ENCODE data around the gene VPS8. TPM values are rescaled to one million over a fixed set of nuclear protein-coding genes. Genes with fewer than 3 reads are reported as not detected.

VPS8 gene
- total RNA-seq, 1 experiment from 2014 or later: 39.7 TPM

DNA sequence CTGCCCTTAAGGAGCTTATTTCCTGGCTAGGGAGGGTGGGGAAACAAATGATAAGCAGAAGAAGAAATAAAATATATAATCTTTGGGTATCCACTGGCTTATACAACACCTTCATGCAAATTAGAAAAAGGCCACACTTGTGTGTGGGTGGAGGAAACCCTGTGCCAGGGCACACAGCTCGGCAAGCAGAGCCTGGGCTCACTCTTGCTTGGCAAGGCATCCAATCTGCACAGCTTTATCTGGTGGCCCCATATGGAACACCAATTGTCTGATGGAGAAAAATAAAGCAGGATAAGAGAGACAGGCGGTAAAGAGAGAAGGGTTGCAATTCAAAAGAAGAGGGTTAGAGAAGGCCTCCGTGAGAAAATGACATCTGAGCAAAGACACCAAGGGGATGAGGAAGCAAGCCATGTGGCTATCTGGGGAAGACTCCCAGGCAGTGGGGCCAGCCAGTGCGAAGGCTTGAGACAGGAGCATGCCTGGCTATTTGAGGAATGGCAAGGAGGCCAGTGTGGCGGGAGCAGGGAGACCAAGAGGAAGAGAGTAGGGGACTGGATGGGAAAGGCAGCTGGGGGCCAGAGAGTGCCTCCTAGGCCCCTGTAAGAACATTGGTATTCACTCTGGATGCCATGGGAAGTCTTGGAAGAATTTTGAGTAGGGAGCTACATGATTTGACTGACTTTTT lies 22.5 kb upstream of the VPS8 start:
- H2BK12ac ChIP-seq (ENCODE audit: insufficient read length, low read depth, low read length): no peak overlapping the region
- no peak overlapping the region for H3K14ac ChIP-seq (ENCODE audit: insufficient read depth, low read length)
- H3K9me3 ChIP-seq (ENCODE audit: control insufficient read depth, low read depth, low read length): no peaks in the 10 kb centered on the region
- no peak overlapping the region for H2BK15ac ChIP-seq (ENCODE audit: low read depth, low read length)
- no peak overlapping the region for H3K18ac ChIP-seq (ENCODE audit: insufficient read length, low read depth, low read length)
- H2AK5ac ChIP-seq (ENCODE audit: insufficient read length, low read length): no peak overlapping the region
- no peak overlapping the region for H3K9ac ChIP-seq (ENCODE audit: extremely low read depth, insufficient read length, low read length)
- H3K27me3 Mint-ChIP-seq (ENCODE audit: low read depth): peaks cover 16% of the 10 kb centered on the region
- H3K79me1 ChIP-seq (ENCODE audit: insufficient read depth, low read depth, low read length, poor library complexity, severe bottlenecking): no peaks in the 10 kb centered on the region
- H2BK5ac ChIP-seq (ENCODE audit: insufficient read length, low read length): no peak overlapping the region
- H3K79me2 ChIP-seq (ENCODE audit: insufficient read depth, low read length): no peaks in the 10 kb centered on the region
- no peaks in the 10 kb centered on the region; a peak in 1 of 7 replicates for H3K36me3 Mint-ChIP-seq (ENCODE audit: insufficient read depth in 1 of 3, low read depth in 3 of 3)
- no CpG with 5 or more reads among the region's 5 CpGs for WGBS (ENCODE audit: extremely low coverage, insufficient read length, low lambda C conversion rate)
- no peak overlapping the region for H2BK120ac ChIP-seq (ENCODE audit: low read depth, low read length, poor library complexity, severe bottlenecking)
- no peak overlapping the region for H2BK20ac ChIP-seq (ENCODE audit: low read depth, low read length, poor library complexity, severe bottlenecking)
- TF ChIP-seq, protein P1, sequence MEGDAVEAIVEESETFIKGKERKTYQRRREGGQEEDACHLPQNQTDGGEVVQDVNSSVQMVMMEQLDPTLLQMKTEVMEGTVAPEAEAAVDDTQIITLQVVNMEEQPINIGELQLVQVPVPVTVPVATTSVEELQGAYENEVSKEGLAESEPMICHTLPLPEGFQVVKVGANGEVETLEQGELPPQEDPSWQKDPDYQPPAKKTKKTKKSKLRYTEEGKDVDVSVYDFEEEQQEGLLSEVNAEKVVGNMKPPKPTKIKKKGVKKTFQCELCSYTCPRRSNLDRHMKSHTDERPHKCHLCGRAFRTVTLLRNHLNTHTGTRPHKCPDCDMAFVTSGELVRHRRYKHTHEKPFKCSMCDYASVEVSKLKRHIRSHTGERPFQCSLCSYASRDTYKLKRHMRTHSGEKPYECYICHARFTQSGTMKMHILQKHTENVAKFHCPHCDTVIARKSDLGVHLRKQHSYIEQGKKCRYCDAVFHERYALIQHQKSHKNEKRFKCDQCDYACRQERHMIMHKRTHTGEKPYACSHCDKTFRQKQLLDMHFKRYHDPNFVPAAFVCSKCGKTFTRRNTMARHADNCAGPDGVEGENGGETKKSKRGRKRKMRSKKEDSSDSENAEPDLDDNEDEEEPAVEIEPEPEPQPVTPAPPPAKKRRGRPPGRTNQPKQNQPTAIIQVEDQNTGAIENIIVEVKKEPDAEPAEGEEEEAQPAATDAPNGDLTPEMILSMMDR (conservative IDR thresholded peaks at IDR 0.05): no peak
- no peaks in the 10 kb centered on the region for H4K20me1 ChIP-seq (ENCODE audit: control insufficient read depth, insufficient read depth, insufficient read length)
- no peaks in the 10 kb centered on the region for H3K27me3 ChIP-seq (ENCODE audit: insufficient read depth, low read length)
- peaks cover 12 to 18% of the 10 kb centered on the region in 2 experiments for H3K4me1 Mint-ChIP-seq
- H3T11ph ChIP-seq (ENCODE audit: low read length): no peak overlapping the region
- H3K23ac ChIP-seq (ENCODE audit: insufficient read length, low read depth, low read length): no peak overlapping the region
- H4K5ac ChIP-seq (ENCODE audit: insufficient read length, low read depth, low read length): no peak overlapping the region
- no peak overlapping the region for H4K91ac ChIP-seq (ENCODE audit: insufficient read length, low read depth, low read length)
- H3K27ac Mint-ChIP-seq: no peak overlapping the region
- no peak overlapping the region for H3K4me3 Mint-ChIP-seq
- H3K23me2 ChIP-seq (ENCODE audit: insufficient read length, low read depth, low read length, poor library complexity, severe bottlenecking): no peaks in the 10 kb centered on the region
- no peak overlapping the region for H3K27ac ChIP-seq (ENCODE audit: insufficient read length, low read depth, low read length)
- H3K4me2 ChIP-seq (ENCODE audit: insufficient read depth, insufficient read length, low read length): no peak overlapping the region
- H3K56ac ChIP-seq (ENCODE audit: insufficient read length, low read depth, low read length): no peak overlapping the region
- no peak overlapping the region for H3K4ac ChIP-seq (ENCODE audit: low read depth, low read length)
- H3K9me3 Mint-ChIP-seq: no peaks in the 10 kb centered on the region
- peaks cover 4% of the 10 kb centered on the region; the same call in 1 of the 2 replicates for H3K4me1 ChIP-seq (ENCODE audit: insufficient read depth, low read length)
- DNase-seq: no peak
- H4K8ac ChIP-seq (replicated peaks; ENCODE audit: insufficient read length, low read depth, low read length): no peak overlapping the region
- no peak overlapping the region for H2AFZ ChIP-seq (ENCODE audit: low read length)
